ENCODE results near the gene BCAR3. TPM values are rescaled to one million over a fixed set of nuclear protein-coding genes. Genes with fewer than 3 reads are reported as not detected.

Gene BCAR3
- polyA plus RNA-seq, 2 of the 4 experiments (the other 2 are of a cell fraction) = 31.6 to 33.4 TPM

- Histone ChIP-seq H3K4me3 (no peak overlapping the region), H3K4me1 (peaks cover 23% of the 10 kb centered on the region; the same call in 2 of the 3 replicates), H3K9me3 (no peaks in the 10 kb centered on the region), H3K27ac (peak overlapping the region in 1 of 2 experiments; percentile 43; a peak in 2 of 6 replicates), H3K4me2 (no peak overlapping the region)
- DNase-seq (ENCODE audit: low read depth in 1 of 2, low spot score in 1 of 2) (peak in 1 of 2 experiments; percentile 28), FAIRE-seq (no peak), ATAC-seq (peak; percentile 66 to 80)
- CTCF ChIA-PET = no interaction called here
- WGBS (ENCODE audit: missing lambda C conversion rate) = 78% methylated on average over 15 of the region's 15 CpGs
- POLR2A ChIA-PET = no interaction called here
- TF ChIP-seq JUNB (IDR thresholded peaks at IDR 0.05) (no peak), FOSL2 (IDR thresholded peaks at IDR 0.05) (0 out of 2 replicates have a peak, but pooled peaks have one; percentile 24), FOSL2 (CRISPR knock-in tag; IDR thresholded peaks at IDR 0.05) (peak; percentile 42; the same call in 1 of the 2 replicates)
These were observed 114.2 kb downstream of the BCAR3 start for GRCh38 chr1:93567255-93567918.

GRCh38 chr1:93566227-93566626 lies 115.4 kb downstream of the BCAR3 start:
- ATAC-seq (no peak), FAIRE-seq (no peak), DNase-seq (ENCODE audit: low read depth in 1 of 2, low spot score in 1 of 2) (no peak)
- ChIA-PET POLR2A (no interaction called here), CTCF (no interaction called here)
- WGBS (ENCODE audit: missing lambda C conversion rate) = 94% methylated on average over 10 of the region's 10 CpGs
- Histone ChIP-seq H3K9me3 (no peaks in the 10 kb centered on the region), H3K4me1 (peaks cover 23% of the 10 kb centered on the region; the same call in 2 of the 3 replicates), H3K4me2 (no peak overlapping the region), H3K27ac (no peak overlapping the region), H3K4me3 (no peak overlapping the region)
- no peak for TF ChIP-seq HES2 (IDR thresholded peaks at IDR 0.05)
- no peak for TF ChIP-seq KDM1A (IDR thresholded peaks at IDR 0.05; ENCODE audit: low read depth)
- no peak for TF ChIP-seq SMC3 (IDR thresholded peaks at IDR 0.05)
- TF ChIP-seq TFCP2L1 (CRISPR knock-in tag; IDR thresholded peaks at IDR 0.05) = no peak
- TF ChIP-seq HDAC2 (IDR thresholded peaks at IDR 0.05) = no peak

GRCh38 chr1:93565496-93566206 lies 116.0 kb downstream of the BCAR3 start:
- Histone ChIP-seq H3K4me1 (peaks cover 23% of the 10 kb centered on the region; the same call in 2 of the 3 replicates), H3K9me3 (no peaks in the 10 kb centered on the region), H3K27ac (no peak overlapping the region), H3K4me3 (no peak overlapping the region), H3K4me2 (no peak overlapping the region)
- DNase-seq (ENCODE audit: low read depth in 1 of 2, low spot score in 1 of 2) (no peak), ATAC-seq (no peak), FAIRE-seq (no peak)
- CTCF ChIA-PET = no interaction called here
- WGBS (ENCODE audit: missing lambda C conversion rate) = 86% methylated on average over 4 of the region's 4 CpGs
- TF ChIP-seq ELK1 (IDR thresholded peaks at IDR 0.05; ENCODE audit: low read depth, low read length) (no peak), HOXA7 (CRISPR knock-in tag; IDR thresholded peaks at IDR 0.05) (no peak), MAX (IDR thresholded peaks at IDR 0.05) (no peak), HOXB5 (CRISPR knock-in tag; IDR thresholded peaks at IDR 0.05) (no peak), ATOH8 (CRISPR knock-in tag; IDR thresholded peaks at IDR 0.05; ENCODE audit: low read depth) (no peak), HMGXB4 (CRISPR knock-in tag; IDR thresholded peaks at IDR 0.05; ENCODE audit: borderline replicate concordance) (no peak), HOXB13 (CRISPR knock-in tag; IDR thresholded peaks at IDR 0.05; ENCODE audit: low read depth) (no peak), EHMT2 (IDR thresholded peaks at IDR 0.05; ENCODE audit: low read depth) (no peak), ZC3H11A (IDR thresholded peaks at IDR 0.05) (no peak), SMC3 (IDR thresholded peaks at IDR 0.05) (no peak), RCOR1 (IDR thresholded peaks at IDR 0.05; ENCODE audit: low read depth, low read length) (no peak), MAZ (IDR thresholded peaks at IDR 0.05; ENCODE audit: borderline replicate concordance, low read depth, low read length) (no peak), HDAC2 (IDR thresholded peaks at IDR 0.05) (no peak), PBX3 (IDR thresholded peaks at IDR 0.05) (no peak), BCL3 (IDR thresholded peaks at IDR 0.05) (no peak), SREBF2 (IDR thresholded peaks at IDR 0.05) (no peak)
- POLR2A ChIA-PET = no interaction called here

Measured in A549 (cell line).